Measurements from ENCODE around the gene ZNF319. TPM values are rescaled to one million over a fixed set of nuclear protein-coding genes. Genes with fewer than 3 reads are reported as not detected.

Gene ZNF319
- total and polyA plus RNA-seq, 10 of the 15 experiments (the other 5 are each of a cell fraction or from before 2014, with no cell fraction given): 0.29 to 7.4 (median 1.7) TPM

- DNase-seq (ENCODE audit: low read depth, low spot score): no peak
- Histone ChIP-seq H3K27ac (ENCODE audit: control insufficient read depth, insufficient read depth) (no peak overlapping the region), H2AFZ (ENCODE audit: control insufficient read depth, low read depth, low read length) (no peak overlapping the region), H3K4me1 (ENCODE audit: control insufficient read depth, insufficient read depth, low read length) (0 out of 2 replicates have a peak, but pooled peaks cover 2% of the 10 kb centered on the region), H3K79me2 (ENCODE audit: control insufficient read depth, insufficient read depth, low read length) (no peaks in the 10 kb centered on the region), H3K27me3 (replicated peaks in 1 of 2; ENCODE audit: control insufficient read depth in 2 of 2, insufficient read depth in 2 of 2, low read length in 1 of 2) (no peaks in the 10 kb centered on the region), H3K9ac (ENCODE audit: control insufficient read depth, insufficient read depth, low read length) (no peak overlapping the region), H3K4me3 (no peak overlapping the region), H4K20me1 (ENCODE audit: control insufficient read depth, insufficient read depth) (no peaks in the 10 kb centered on the region), H3K9me3 (replicated peaks; ENCODE audit: control insufficient read depth, insufficient read depth, low read length) (no peaks in the 10 kb centered on the region), H3K36me3 (ENCODE audit: control insufficient read depth in 2 of 2, insufficient read depth in 2 of 2, low read length in 1 of 2) (no peaks in the 10 kb centered on the region), H3K4me2 (ENCODE audit: control insufficient read depth, insufficient read depth) (0 out of 2 replicates have a peak overlapping the region, but pooled peaks have one; percentile 17)
- no peak for ATAC-seq
- FAIRE-seq: no peak
- in situ Hi-C loops (cut with MboI): no loop called here
- no peak for TF ChIP-seq BACH1 (IDR thresholded peaks at IDR 0.05; ENCODE audit: borderline replicate concordance)
- no peak for TF ChIP-seq DPF2 (IDR thresholded peaks at IDR 0.05)
- peak; percentile 95 for TF ChIP-seq ZNF24 (IDR thresholded peaks at IDR 0.05)
- TF ChIP-seq CBX3 (IDR thresholded peaks at IDR 0.05; ENCODE audit: borderline replicate concordance, low read depth): no peak
- TF ChIP-seq RELA (IDR thresholded peaks at IDR 0.05; ENCODE audit: borderline replicate concordance, partially characterized antibody): no peak
- TF ChIP-seq SREBF2 (IDR thresholded peaks at IDR 0.05; ENCODE audit: low read length): no peak
- intact Hi-C loops (cut with micrococcal nuclease; ENCODE audit: unreplicated experiment): no loop called here
- no TSS peak for BruUV-seq (replicated peaks)
- ChIA-PET POLR2A (no interaction called here), CTCF (no interaction called here), RAD21 (ENCODE audit: unreplicated experiment) (no interaction called here), SMC1A (ENCODE audit: uncharacterized antibody, unreplicated experiment) (no interaction called here)
- 0% methylated on average over 2 of the region's 2 CpGs for WGBS (ENCODE audit: insufficient coverage, insufficient replicate concordance, low lambda C conversion rate, missing lambda C conversion rate)
These were observed 38.9 kb downstream of the ZNF319 start for GRCh38 chr16:57961538-57961937.

DNA sequence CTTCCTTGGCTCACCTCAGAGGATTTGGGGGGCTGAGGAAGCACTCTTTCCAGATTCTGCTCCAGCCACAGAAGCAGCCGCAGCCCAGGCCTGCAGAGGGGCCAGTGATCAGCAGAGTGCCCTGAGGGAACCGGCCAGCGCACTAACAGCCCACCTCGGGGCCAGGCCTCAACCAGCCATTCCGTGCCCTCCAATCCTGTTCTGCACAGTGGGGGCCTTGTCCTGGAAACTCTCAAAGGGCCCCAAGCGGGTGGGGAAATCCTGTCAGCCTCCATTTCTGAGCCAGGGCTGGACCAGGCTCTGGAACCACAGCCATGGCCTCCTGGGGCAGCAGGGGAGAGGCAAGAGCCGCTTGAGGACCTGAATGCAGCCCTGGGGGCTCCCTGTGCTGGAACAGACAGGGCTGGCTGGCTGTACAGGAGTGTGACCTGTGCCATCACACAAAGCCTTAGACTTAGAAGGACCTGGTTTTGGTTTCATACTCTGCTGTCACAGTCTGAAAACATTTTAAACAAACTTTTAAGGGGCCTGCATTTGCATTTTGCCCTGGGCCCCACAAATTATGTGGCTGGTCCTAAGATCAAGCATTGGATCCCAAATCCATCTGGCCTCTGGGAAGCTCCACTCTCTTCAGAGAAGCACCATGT lies 39.5 kb downstream of the ZNF319 start:
- DNase-seq (ENCODE audit: low read depth, low spot score): no peak
- BruUV-seq (replicated peaks): no TSS peak
- Histone ChIP-seq H3K4me2 (ENCODE audit: control insufficient read depth, insufficient read depth) (0 out of 2 replicates have a peak overlapping the region, but pooled peaks have one; percentile 17), H3K27ac (ENCODE audit: control insufficient read depth, insufficient read depth) (no peak overlapping the region), H4K20me1 (ENCODE audit: control insufficient read depth, insufficient read depth) (no peaks in the 10 kb centered on the region), H3K27me3 (replicated peaks in 1 of 2; ENCODE audit: control insufficient read depth in 2 of 2, insufficient read depth in 2 of 2, low read length in 1 of 2) (no peaks in the 10 kb centered on the region), H3K79me2 (ENCODE audit: control insufficient read depth, insufficient read depth, low read length) (no peaks in the 10 kb centered on the region), H3K9me3 (replicated peaks; ENCODE audit: control insufficient read depth, insufficient read depth, low read length) (no peaks in the 10 kb centered on the region), H3K36me3 (ENCODE audit: control insufficient read depth in 2 of 2, insufficient read depth in 2 of 2, low read length in 1 of 2) (no peaks in the 10 kb centered on the region), H3K4me1 (ENCODE audit: control insufficient read depth, insufficient read depth, low read length) (0 out of 2 replicates have a peak, but pooled peaks cover 2% of the 10 kb centered on the region), H3K9ac (ENCODE audit: control insufficient read depth, insufficient read depth, low read length) (no peak overlapping the region), H3K4me3 (no peak overlapping the region), H2AFZ (ENCODE audit: control insufficient read depth, low read depth, low read length) (no peak overlapping the region)
- ChIA-PET POLR2A (no interaction called here), SMC1A (ENCODE audit: uncharacterized antibody, unreplicated experiment) (no interaction called here), RAD21 (ENCODE audit: unreplicated experiment) (no interaction called here), CTCF (no interaction called here)
- TF ChIP-seq ZNF687 (IDR thresholded peaks at IDR 0.05) (no peak), RUNX3 (IDR thresholded peaks at IDR 0.05; ENCODE audit: low read length) (no peak), BMI1 (IDR thresholded peaks at IDR 0.05; ENCODE audit: borderline replicate concordance) (no peak), ZNF207 (IDR thresholded peaks at IDR 0.05; ENCODE audit: borderline replicate concordance) (no peak), NFIC (IDR thresholded peaks at IDR 0.05; ENCODE audit: low read depth, low read length) (no peak)
- ATAC-seq: peak; percentile 48; the same call in 2 of the 3 replicates
- no peak for FAIRE-seq
- intact Hi-C loops (cut with micrococcal nuclease; ENCODE audit: unreplicated experiment) (no loop called here), in situ Hi-C loops (cut with MboI) (no loop called here)
- 35% methylated on average over 7 of the region's 7 CpGs for WGBS (ENCODE audit: insufficient coverage, insufficient replicate concordance, low lambda C conversion rate, missing lambda C conversion rate)

Data from GM12878 (cell line).